ENCODE measurements around the gene BMPER.

DNA sequence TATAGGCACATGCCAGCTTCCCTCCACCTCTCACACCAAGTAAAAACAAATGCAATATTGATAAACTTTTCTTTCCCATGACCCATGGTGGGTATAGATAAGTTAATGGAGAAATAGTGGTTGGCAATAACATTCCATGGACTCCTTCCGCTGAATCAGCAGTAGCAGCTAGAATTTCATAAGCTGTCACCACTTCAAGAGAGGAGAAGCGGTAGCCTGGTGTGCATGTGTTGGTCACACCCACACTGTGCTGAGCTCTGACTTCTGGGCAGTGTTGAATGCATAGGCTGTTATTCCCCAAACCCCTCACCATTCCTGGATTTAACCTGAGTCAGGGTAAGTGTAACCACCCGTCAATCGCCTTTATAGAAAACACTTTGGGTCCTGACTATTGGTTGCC, 32.5 kb upstream of the BMPER start:
- TF ChIP-seq, protein P1, sequence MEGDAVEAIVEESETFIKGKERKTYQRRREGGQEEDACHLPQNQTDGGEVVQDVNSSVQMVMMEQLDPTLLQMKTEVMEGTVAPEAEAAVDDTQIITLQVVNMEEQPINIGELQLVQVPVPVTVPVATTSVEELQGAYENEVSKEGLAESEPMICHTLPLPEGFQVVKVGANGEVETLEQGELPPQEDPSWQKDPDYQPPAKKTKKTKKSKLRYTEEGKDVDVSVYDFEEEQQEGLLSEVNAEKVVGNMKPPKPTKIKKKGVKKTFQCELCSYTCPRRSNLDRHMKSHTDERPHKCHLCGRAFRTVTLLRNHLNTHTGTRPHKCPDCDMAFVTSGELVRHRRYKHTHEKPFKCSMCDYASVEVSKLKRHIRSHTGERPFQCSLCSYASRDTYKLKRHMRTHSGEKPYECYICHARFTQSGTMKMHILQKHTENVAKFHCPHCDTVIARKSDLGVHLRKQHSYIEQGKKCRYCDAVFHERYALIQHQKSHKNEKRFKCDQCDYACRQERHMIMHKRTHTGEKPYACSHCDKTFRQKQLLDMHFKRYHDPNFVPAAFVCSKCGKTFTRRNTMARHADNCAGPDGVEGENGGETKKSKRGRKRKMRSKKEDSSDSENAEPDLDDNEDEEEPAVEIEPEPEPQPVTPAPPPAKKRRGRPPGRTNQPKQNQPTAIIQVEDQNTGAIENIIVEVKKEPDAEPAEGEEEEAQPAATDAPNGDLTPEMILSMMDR (IDR thresholded peaks at IDR 0.05; ENCODE audit: insufficient read depth, low read length, poor library complexity, severe bottlenecking), result no peak
- no peak for TF ChIP-seq EZH2phosphoT487 (conservative IDR thresholded peaks at IDR 0.05; ENCODE audit: low read length)
